Liver (tissue), 9 donors: Measurements from ENCODE around the gene GALNT14. TPM values are rescaled to one million over a fixed set of nuclear protein-coding genes. Genes with fewer than 3 reads are reported as not detected.

Experiments
- DNase-seq: peaks from one replicate; pipeline ENCODE4 v3.0.0-alpha.2; 2017; ENCODE audit warnings: low spot score
- H3K27ac ChIP-seq, 2 donors: one replicate each; pipeline ENCODE4 v1.7.0; 2013; ENCODE audit warnings: inconsistent platforms in 2 of 2, low read length in 2 of 2, control low read depth in 1 of 2, low read depth in 1 of 2, mild to moderate bottlenecking in 1 of 2
- H3K27me3 ChIP-seq, 4 donors: one replicate each; pipeline versions ENCODE4 v1.6.1 to v1.7.0; 2013; ENCODE audit warnings: low read length in 3 of 4, inconsistent platforms in 1 of 4, mild to moderate bottlenecking in 1 of 4, moderate library complexity in 1 of 4; ENCODE audit not compliant: control insufficient read depth in 4 of 4, insufficient read depth in 4 of 4
- H3K36me3 ChIP-seq, 4 donors: one replicate each; pipeline versions ENCODE4 v1.6.1 to v1.7.0; 2013; ENCODE audit warnings: low read length in 3 of 4, mild to moderate bottlenecking in 3 of 4, low read depth in 1 of 4, moderate library complexity in 1 of 4; ENCODE audit not compliant: control insufficient read depth in 4 of 4, insufficient read depth in 3 of 4
- H3K4me1 ChIP-seq, 4 donors: one replicate each; pipeline versions ENCODE4 v1.6.1 to v1.7.0; 2013; ENCODE audit warnings: low read length in 3 of 4, mild to moderate bottlenecking in 3 of 4, moderate library complexity in 1 of 4; ENCODE audit not compliant: control insufficient read depth in 4 of 4, insufficient read depth in 4 of 4
- H3K4me3 ChIP-seq, 3 donors: one replicate each; pipeline versions ENCODE4 v1.6.1 to v1.7.0; 2013; ENCODE audit warnings: low read length in 3 of 3, control low read depth in 1 of 3, low read depth in 1 of 3, mild to moderate bottlenecking in 1 of 3
- H3K9ac ChIP-seq, 2 donors: one replicate each; pipeline ENCODE4 v1.7.0; 2013; ENCODE audit warnings: low read length in 2 of 2, mild to moderate bottlenecking in 2 of 2, moderate library complexity in 2 of 2, control low read depth in 1 of 2, low read depth in 1 of 2
- H3K9me3 ChIP-seq, 4 donors: one replicate each; pipeline versions ENCODE4 v1.6.1 to v1.7.0; 2013; ENCODE audit warnings: low read length in 3 of 4; ENCODE audit not compliant: control insufficient read depth in 4 of 4
- ATF3 ChIP-seq: IDR thresholded peaks from 2 replicates; pipeline ENCODE4 v1.6.1; 2016; ENCODE audit warnings: antibody characterized with exemption
- CTCF ChIP-seq: fragments of 150-350 bp; IDR thresholded peaks from 2 replicates; pipeline ENCODE4 v1.5.1; 2017; ENCODE audit warnings: improper control_type of control experiment, low read depth, low read length; ENCODE audit not compliant: missing input control
- EGR1 ChIP-seq, 2 donors: IDR thresholded peaks; 2 replicates each; pipeline ENCODE4 v1.6.1; 2016 to 2018; ENCODE audit warnings: antibody characterized with exemption in 2 of 2, low read depth in 2 of 2
- FOXA1 ChIP-seq: IDR thresholded peaks from 2 replicates; pipeline ENCODE4 v1.6.1; 2016; ENCODE audit warnings: antibody characterized with exemption
- FOXA2 ChIP-seq: IDR thresholded peaks from 2 replicates; pipeline ENCODE4 v1.6.1; 2016; ENCODE audit warnings: antibody characterized with exemption
- GABPA ChIP-seq, 2 donors: IDR thresholded peaks in 1 of 2; conservative IDR thresholded peaks in 1 of 2; 2 replicates each; pipeline ENCODE4 v1.6.1; 2016; ENCODE audit warnings: antibody characterized with exemption in 2 of 2, mild to moderate bottlenecking in 1 of 2, moderate library complexity in 1 of 2
- HNF4A ChIP-seq, 2 donors: conservative IDR thresholded peaks; 2 replicates each; pipeline ENCODE4 v1.6.1; 2016; ENCODE audit warnings: antibody characterized with exemption in 2 of 2, mild to moderate bottlenecking in 2 of 2
- HNF4G ChIP-seq: IDR thresholded peaks from 2 replicates; pipeline ENCODE4 v1.6.1; 2016; ENCODE audit warnings: antibody characterized with exemption
- JUND ChIP-seq, 2 donors: IDR thresholded peaks; 2 replicates each; pipeline ENCODE4 v1.6.1; 2016; ENCODE audit warnings: antibody characterized with exemption in 2 of 2
- MAX ChIP-seq: IDR thresholded peaks from 2 replicates; pipeline ENCODE4 v1.6.1; 2016; ENCODE audit warnings: antibody characterized with exemption
- NR2F2 ChIP-seq: IDR thresholded peaks from 2 replicates; pipeline ENCODE4 v1.6.1; 2016; ENCODE audit warnings: antibody characterized with exemption
- RAD21 ChIP-seq, 2 donors: IDR thresholded peaks; 2 replicates each; pipeline ENCODE4 v1.6.1; 2016; ENCODE audit warnings: antibody characterized with exemption in 2 of 2, mild to moderate bottlenecking in 2 of 2
- REST ChIP-seq: IDR thresholded peaks from 2 replicates; pipeline ENCODE4 v1.6.1; 2016; ENCODE audit warnings: antibody characterized with exemption, mild to moderate bottlenecking
- RXRA ChIP-seq, 2 donors: IDR thresholded peaks; 2 replicates each; pipeline ENCODE4 v1.6.1; 2017 to 2018; ENCODE audit warnings: antibody characterized with exemption in 2 of 2, mild to moderate bottlenecking in 1 of 2
- SP1 ChIP-seq: IDR thresholded peaks from 2 replicates; pipeline ENCODE4 v1.6.1; 2018; ENCODE audit warnings: antibody characterized with exemption, mild to moderate bottlenecking
- TAF1 ChIP-seq: conservative IDR thresholded peaks from 2 replicates; pipeline ENCODE4 v1.6.1; 2016; ENCODE audit warnings: antibody characterized with exemption, mild to moderate bottlenecking
- YY1 ChIP-seq: IDR thresholded peaks from 2 replicates; pipeline ENCODE4 v1.6.1; 2016; ENCODE audit warnings: antibody characterized with exemption, mild to moderate bottlenecking
- ZBTB33 ChIP-seq: IDR thresholded peaks from 2 replicates; pipeline ENCODE4 v1.6.1; 2016; ENCODE audit warnings: antibody characterized with exemption
- WGBS: extraction: QIAGEN DNeasy Blood & Tissue Kit; methylation state at CpG from one replicate; pipeline ENCODE4 v1.1.7; 2013; 5-methylcytosine and 5-hydroxymethylcytosine counted together
- polyA plus RNA-seq, 2 donors: library from polyadenylated mRNA; stranded (reverse) in 1 of 2; unstranded in 1 of 2; fragments of 200-250 nt in 1 of 2; fragments of >200 nt in 1 of 2; fragmentation: Nextera tagmentation in 1 of 2; extraction: Ambion mirVana in 1 of 2; gene quantifications; one replicate each; pipeline versions ENCODE4 v1.2.1 to v1.2.3, GENCODE V29; 2013 to 2015
- total RNA-seq, 2 donors: library from RNA; depleted of rRNA; stranded (reverse); fragments of >200 nt; gene quantifications; one replicate each; pipeline ENCODE4 v1.2.3, GENCODE V29; 2014
- donor health status: healthy.
- donor health status: healthy.
- donor health status: healthy.
- donor health status: healthy.
- donor health status: healthy.

The GALNT14 gene
- total and polyA plus RNA-seq, 4 donors: 0.86 to 2.0 (median 1.5) TPM

- WGBS: 93% methylated on average over 5 of the region's 5 CpGs
- DNase-seq: no peak
- no peaks in the 10 kb centered on the region for H3K4me1 ChIP-seq
- TF ChIP-seq FOXA1 (no peak), TAF1 (no peak)
- no peaks in the 10 kb centered on the region for H3K27me3 ChIP-seq
- no peaks in the 10 kb centered on the region for H3K9me3 ChIP-seq
- H3K4me3 ChIP-seq: no peak overlapping the region
- H3K36me3 ChIP-seq: no peaks in the 10 kb centered on the region
- H3K9ac ChIP-seq: no peak overlapping the region
- H3K27ac ChIP-seq: no peak overlapping the region
Measured at GRCh38 chr2:30957591-30957990, 180.6 kb downstream of the GALNT14 start.

- H3K4me3 ChIP-seq: no peak overlapping the region
- DNase-seq: no peak
- no peak overlapping the region for H3K27ac ChIP-seq
Measured at GRCh38 chr2:30956995-30957394, 181.2 kb downstream of the GALNT14 start.

More at GRCh38 chr2:30956995-30957394, 181.2 kb downstream of the GALNT14 start:
- H3K36me3 ChIP-seq: no peaks in the 10 kb centered on the region
- no peaks in the 10 kb centered on the region for H3K9me3 ChIP-seq
- H3K9ac ChIP-seq: no peak overlapping the region
- no peaks in the 10 kb centered on the region for H3K4me1 ChIP-seq
- no peak for TF ChIP-seq GABPA (IDR thresholded peaks at IDR 0.05 in 1 of 2, conservative IDR thresholded peaks at IDR 0.05 in 1 of 2)
- no peak for TF ChIP-seq SP1
- TF ChIP-seq CTCF: no peak
- TF ChIP-seq ATF3: no peak
- no peak for TF ChIP-seq FOXA1
- no peak for TF ChIP-seq NR2F2
- TF ChIP-seq MAX: no peak
- no peak for TF ChIP-seq YY1
- no peak for TF ChIP-seq JUND (IDR thresholded peaks at IDR 0.05)
- TF ChIP-seq ZBTB33: no peak
- no peak for TF ChIP-seq TAF1
- TF ChIP-seq HNF4A (conservative IDR thresholded peaks at IDR 0.05): no peak
- TF ChIP-seq REST: no peak
- no peak for TF ChIP-seq HNF4G
- no peak for TF ChIP-seq FOXA2
- no peak for TF ChIP-seq EGR1 (IDR thresholded peaks at IDR 0.05; ENCODE audit: low read depth in 2 of 2)
- TF ChIP-seq RAD21 (IDR thresholded peaks at IDR 0.05): no peak
- no peak for TF ChIP-seq RXRA (IDR thresholded peaks at IDR 0.05)
- no peaks in the 10 kb centered on the region for H3K27me3 ChIP-seq
